GM21723 (cell line): ENCODE results near the gene USB1.
A peak's percentile ranks its signal among the peaks of the same experiment; 100 is the strongest.

Experiments used
- ATAC-seq: cut with Tn5 transposase; IDR thresholded peaks from one replicate; pipeline ENCODE4 v1.9.1; 2021; ENCODE audit warnings: mild to moderate bottlenecking, moderate library complexity; ENCODE audit not compliant: unreplicated experiment

The USB1 gene, protein sequence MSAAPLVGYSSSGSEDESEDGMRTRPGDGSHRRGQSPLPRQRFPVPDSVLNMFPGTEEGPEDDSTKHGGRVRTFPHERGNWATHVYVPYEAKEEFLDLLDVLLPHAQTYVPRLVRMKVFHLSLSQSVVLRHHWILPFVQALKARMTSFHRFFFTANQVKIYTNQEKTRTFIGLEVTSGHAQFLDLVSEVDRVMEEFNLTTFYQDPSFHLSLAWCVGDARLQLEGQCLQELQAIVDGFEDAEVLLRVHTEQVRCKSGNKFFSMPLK

DNA sequence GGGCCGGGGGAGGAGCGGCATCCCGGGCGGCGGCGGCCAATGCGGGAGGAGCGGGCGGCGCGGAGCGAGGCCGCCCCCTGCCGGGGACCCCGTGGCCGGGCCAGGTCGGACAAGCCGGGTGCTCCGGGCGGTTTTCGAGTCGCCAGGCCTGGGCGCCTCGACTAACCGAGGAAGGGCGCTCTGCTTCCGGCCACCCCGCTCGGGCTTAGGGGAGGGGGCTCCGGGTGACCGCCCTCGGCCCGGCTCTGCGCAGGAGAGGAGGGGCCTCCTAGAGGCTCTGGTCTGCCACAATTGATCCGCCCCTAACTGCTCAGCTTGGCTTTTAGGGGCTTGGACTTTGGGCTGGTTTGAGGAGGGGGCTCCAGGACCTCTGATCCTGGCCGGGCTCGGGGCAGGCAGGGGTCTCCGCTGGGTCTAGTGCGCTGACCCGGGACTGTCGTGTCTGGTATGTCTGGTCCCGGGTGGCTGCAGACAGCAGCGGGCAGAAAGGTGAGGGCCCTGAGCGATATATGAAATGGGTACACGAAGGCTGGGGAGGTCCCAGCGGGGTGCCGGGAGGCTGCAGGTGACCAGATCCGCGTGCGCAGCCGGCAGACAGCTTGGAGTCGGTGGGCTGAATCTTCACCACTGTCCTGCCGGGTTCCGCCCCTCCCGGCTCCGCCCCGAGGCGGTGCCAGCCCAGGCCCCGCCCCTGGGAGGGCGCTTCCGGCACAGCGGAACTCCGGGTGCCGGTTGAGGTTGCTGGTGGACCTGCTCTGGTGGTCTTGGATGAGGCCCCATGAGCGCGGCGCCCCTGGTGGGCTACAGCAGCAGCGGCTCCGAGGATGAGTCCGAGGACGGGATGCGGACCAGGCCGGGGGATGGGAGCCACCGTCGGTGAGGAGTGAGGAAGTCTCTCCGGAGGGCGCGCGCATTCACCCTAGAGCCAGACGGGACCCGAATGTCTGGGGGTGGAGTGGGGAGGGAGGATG lies at the start of gene USB1:
Gene USB1 (plus strand): TSS at position 702 of the 971 bp plus-strand sequence. CDS start 77 bp downstream, at position 779.
- peak; percentile 85 for ATAC-seq

GRCh38 chr16:57952909-57953308 lies 48.3 kb upstream of the USB1 start:
- ATAC-seq: no peak

GRCh38 chr16:57953857-57954256 lies 47.4 kb upstream of the USB1 start:
- no peak for ATAC-seq

DNA sequence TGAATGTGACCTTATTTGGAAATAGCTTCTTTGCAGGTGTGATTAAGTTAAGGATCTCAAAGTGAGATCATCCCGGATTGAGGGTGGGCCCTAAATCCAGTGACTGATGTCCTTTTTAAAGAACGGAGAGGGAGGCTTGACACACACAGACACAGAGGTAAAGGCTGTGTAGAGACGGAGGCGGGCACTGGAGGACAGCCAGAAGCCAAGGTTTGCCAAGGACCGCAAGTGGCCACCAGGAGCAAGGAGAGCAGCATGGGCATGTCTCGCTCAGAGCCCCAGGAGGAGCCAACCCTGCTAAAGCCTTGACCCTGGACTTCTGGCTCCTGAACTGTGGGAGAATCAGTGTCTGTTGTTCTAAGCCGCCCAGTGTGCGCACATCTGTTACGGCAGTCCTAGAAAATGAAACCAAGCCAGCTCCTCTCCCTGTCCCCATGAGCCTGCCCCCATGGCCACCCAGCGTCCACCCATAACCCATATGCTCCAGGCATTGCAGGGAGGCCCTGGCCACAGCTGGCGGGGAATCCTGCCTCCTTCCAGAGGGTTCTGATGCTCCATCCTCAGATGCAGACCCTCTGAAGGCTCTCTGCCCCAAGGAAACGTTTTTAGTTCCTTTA lies 45.5 kb upstream of the USB1 start:
- no peak for ATAC-seq

DNA sequence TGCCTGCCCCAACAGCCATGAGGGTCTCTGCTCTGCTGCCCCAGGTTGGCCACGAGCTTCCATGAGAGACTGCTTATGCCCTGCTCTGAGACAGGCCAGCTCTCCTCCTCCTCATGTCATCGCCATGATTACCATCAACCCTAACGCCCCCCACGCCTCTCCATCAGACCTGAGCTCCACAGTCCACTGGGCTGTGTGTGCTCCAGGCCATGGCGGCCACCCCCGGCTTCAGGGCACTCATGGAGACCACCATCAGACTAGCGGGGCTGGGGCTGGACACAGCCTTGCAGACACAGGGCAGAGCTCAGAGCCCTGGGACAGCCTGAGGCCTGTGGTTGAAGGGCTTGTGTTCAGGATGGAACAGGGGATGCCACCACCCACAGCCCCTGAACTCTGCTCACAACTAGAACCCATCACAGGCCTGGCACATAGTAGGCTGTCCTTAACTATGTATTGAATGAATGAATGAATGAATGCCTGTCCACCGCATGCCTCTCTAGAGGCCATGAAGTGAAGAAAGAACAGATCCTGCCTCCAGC lies 44.9 kb upstream of the USB1 start:
- ATAC-seq: no peak

GRCh38 chr16:57956924-57957672 lies 44.1 kb upstream of the USB1 start:
- no peak for ATAC-seq

- no peak for ATAC-seq
Measured at GRCh38 chr16:57957673-57958392, 43.4 kb upstream of the USB1 start.

DNA sequence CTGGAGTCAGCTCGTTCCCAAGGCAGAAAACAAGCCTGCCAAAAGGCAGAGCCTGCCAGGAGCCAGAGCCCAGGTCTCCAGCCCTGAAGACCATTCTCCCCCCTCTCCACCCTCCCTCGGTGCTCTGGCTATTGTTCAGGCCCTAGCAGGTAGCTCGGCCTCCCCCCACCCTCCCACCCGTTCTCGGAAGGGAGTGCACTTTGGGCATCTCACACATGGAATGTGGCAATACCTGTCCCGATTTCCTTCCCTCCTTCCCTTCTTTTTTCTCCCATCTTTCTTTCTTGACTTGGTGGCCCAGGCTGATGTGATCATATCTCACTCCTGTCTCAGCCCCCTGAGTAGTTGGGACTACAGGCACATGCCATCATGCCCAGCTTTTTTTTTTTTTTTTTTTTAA lies 42.7 kb upstream of the USB1 start:
- no peak for ATAC-seq

- ATAC-seq: no peak
Measured at GRCh38 chr16:57959121-57959520, 42.1 kb upstream of the USB1 start.

DNA sequence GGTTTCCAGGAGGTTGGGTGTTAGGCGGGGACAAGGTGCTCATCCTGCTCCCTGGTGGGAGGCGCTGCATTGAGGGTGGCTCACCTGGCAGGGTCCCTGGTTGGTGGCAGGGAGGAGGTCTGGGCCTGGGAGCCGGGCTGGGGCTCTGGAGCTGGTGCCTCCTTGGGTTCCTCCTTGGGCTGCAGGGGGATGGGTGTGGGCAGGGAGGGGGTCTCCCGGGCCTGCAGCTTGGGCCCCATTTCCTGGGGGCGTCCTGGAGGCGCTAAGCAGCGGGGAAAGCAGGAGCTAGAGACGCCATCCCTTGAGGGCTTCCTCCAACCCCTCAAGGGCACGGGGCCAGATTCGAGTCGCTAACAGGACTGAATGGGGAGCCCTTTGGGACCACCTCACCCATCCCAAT lies 41.4 kb upstream of the USB1 start:
- ATAC-seq: no peak

DNA sequence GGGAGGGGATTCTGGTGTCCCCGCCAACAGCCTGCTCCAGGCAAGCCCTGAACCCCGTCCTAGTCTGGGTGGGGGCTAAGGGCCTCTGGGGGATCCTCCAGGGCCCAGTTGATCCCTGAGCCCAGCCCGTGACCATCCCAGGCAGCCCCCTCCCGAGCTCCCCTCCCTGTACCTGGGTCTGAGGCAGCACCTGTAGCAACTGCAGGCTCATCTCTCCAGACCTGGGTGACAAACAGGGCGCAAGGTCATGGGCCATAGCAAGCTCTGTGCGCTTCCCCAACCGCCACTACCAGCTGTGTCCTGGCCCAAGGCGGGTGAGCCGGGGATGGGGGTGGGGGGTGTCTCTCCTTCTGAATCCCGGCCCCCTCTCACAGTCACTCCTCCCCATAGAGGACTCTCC lies 40.9 kb upstream of the USB1 start:
- no peak for ATAC-seq

DNA sequence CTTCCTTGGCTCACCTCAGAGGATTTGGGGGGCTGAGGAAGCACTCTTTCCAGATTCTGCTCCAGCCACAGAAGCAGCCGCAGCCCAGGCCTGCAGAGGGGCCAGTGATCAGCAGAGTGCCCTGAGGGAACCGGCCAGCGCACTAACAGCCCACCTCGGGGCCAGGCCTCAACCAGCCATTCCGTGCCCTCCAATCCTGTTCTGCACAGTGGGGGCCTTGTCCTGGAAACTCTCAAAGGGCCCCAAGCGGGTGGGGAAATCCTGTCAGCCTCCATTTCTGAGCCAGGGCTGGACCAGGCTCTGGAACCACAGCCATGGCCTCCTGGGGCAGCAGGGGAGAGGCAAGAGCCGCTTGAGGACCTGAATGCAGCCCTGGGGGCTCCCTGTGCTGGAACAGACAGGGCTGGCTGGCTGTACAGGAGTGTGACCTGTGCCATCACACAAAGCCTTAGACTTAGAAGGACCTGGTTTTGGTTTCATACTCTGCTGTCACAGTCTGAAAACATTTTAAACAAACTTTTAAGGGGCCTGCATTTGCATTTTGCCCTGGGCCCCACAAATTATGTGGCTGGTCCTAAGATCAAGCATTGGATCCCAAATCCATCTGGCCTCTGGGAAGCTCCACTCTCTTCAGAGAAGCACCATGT lies 40.3 kb upstream of the USB1 start:
- ATAC-seq: no peak

- ATAC-seq: no peak
Measured at GRCh38 chr16:57961538-57961937, 39.7 kb upstream of the USB1 start.

DNA sequence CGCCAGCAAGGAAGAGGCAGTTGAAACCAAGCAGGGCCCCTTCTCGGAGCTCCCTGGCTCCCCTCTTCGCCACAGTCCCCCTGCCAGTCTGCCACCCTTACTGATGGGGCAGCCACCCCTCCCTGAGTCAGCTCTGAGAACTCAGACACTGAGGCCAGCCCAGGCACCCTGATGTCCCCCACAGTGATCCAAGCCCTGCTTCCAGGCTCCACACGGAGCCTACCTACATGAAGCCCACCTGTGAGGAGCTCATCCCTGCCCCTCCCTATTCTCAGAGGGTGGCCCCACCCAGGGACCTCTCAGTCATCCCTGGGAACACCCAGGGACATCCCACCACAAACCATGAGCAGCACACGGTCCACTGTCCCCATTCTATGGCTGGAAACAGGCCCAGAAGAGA lies 39.2 kb upstream of the USB1 start:
- no peak for ATAC-seq

GRCh38 chr16:57962756-57963155 lies 38.5 kb upstream of the USB1 start:
- no peak for ATAC-seq

GRCh38 chr16:57964157-57964700 lies 37.0 kb upstream of the USB1 start:
- no peak for ATAC-seq

- no peak for ATAC-seq
Measured at GRCh38 chr16:57966204-57966771, 34.9 kb upstream of the USB1 start.

DNA sequence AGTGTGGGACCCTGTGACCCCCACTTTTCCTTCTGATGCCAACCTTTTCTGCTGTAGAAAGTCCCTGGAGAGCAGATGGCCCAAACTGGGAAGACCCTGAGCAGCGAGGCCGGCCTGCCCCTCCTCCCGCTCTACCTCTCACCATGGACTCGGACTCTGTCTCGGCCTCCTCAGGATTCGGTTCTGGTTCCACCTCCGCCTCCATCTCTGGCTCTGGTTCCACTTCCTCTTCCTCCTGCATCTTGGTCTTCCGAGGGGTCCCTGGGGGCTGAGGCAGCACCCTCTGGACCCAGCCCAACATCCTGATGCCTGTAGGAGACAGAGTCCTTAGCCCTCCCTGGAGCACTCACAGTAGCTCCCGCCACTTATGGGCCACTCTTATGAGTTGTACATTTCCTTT lies 34.2 kb upstream of the USB1 start:
- no peak for ATAC-seq

- ATAC-seq: no peak
Measured at GRCh38 chr16:57967916-57968315, 33.3 kb upstream of the USB1 start.
